Adipocyte (in vitro differentiated cells): Measurements from ENCODE around the gene TPO.

Source experiments
- DNase-seq: peaks from one replicate; pipeline ENCODE4 v3.0.0-alpha.2; 2015; ENCODE audit warnings: low read depth
- H3K27me3 ChIP-seq: replicated peaks from 2 replicates; pipeline ENCODE4 v1.7.0; 2013; ENCODE audit warnings: mild to moderate bottlenecking, low read length, moderate library complexity; ENCODE audit not compliant: control insufficient read depth, insufficient read depth
- H3K36me3 ChIP-seq: 2 replicates; pipeline ENCODE4 v1.7.0; 2013; ENCODE audit warnings: low read length, mild to moderate bottlenecking, moderate library complexity; ENCODE audit not compliant: control insufficient read depth, insufficient read depth, severe bottlenecking
- H3K4me1 ChIP-seq: 2 replicates; pipeline ENCODE4 v1.7.0; 2013; ENCODE audit warnings: mild to moderate bottlenecking, low read length, moderate library complexity; ENCODE audit not compliant: control insufficient read depth, insufficient read depth
- H3K4me3 ChIP-seq: 2 replicates; pipeline ENCODE4 v1.7.0; 2013; ENCODE audit warnings: mild to moderate bottlenecking, low read length, moderate library complexity
- H3K9ac ChIP-seq: 2 replicates; pipeline ENCODE4 v1.7.0; 2013; ENCODE audit warnings: mild to moderate bottlenecking, low read length, moderate library complexity
- H3K9me3 ChIP-seq: 2 replicates; pipeline ENCODE4 v1.7.0; 2013; ENCODE audit warnings: mild to moderate bottlenecking, low read length, moderate library complexity; ENCODE audit not compliant: control insufficient read depth

TPO gene

GRCh38 chr2:1590596-1591460, 177.6 kb downstream of the TPO start:
- Histone ChIP-seq H3K36me3 (no peaks in the 10 kb centered on the region), H3K9me3 (peaks cover 3% of the 10 kb centered on the region), H3K4me3 (no peak overlapping the region), H3K4me1 (peaks cover 22% of the 10 kb centered on the region), H3K27me3 (peaks cover 17% of the 10 kb centered on the region), H3K9ac (no peak overlapping the region)
- no peak for DNase-seq

- H3K4me3 ChIP-seq, result no peak overlapping the region
- H3K9me3 ChIP-seq, result peaks cover 3% of the 10 kb centered on the region
- no peak for DNase-seq
- H3K4me1 ChIP-seq, result peaks cover 22% of the 10 kb centered on the region
- no peak overlapping the region for H3K9ac ChIP-seq
- peaks cover 16% of the 10 kb centered on the region for H3K27me3 ChIP-seq
- no peaks in the 10 kb centered on the region for H3K36me3 ChIP-seq
Measured at GRCh38 chr2:1591461-1591770, 178.2 kb downstream of the TPO start.
